ENCODE measurements around the gene MSL1.

The MSL1 gene

DNA sequence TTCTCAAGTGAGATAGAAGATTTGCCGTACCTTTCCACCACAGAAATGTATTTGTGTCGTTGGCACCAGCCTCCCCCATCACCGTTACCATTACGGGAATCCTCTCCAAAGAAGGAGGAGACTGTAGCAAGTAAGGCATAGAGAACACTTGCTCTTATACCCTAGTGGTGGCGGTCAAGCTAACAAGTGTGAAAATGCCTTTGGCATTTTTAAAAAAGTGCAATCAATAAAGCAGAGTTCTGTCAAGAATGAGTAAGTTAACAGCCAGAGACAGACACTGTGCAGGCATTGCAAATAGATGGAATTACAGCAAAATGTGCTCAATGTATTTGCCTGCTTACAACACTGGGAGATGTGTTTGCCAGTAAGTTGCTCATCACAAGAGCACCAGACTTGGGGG is 7.7 kb downstream of the MSL1 start:
- Histone ChIP-seq H3K9me3 (ENCODE audit: low read length) (no peaks in the 10 kb centered on the region), H3K79me2 (ENCODE audit: insufficient read depth, low read length) (peaks cover 13% of the 10 kb centered on the region), H3F3A (ENCODE audit: insufficient read depth, low read length) (no peaks in the 10 kb centered on the region), H3K4me2 (ENCODE audit: low read length) (no peak overlapping the region), H3K27me3 (ENCODE audit: insufficient read depth, low read length) (no peaks in the 10 kb centered on the region), H3K27ac (ENCODE audit: low read depth, low read length, poor library complexity, severe bottlenecking) (no peak overlapping the region), H3K9me2 (ENCODE audit: low read depth, low read length) (no peaks in the 10 kb centered on the region), H4K20me1 (ENCODE audit: insufficient read depth, low read length) (no peaks in the 10 kb centered on the region), H3K9ac (ENCODE audit: low read length) (no peak overlapping the region), H2AFZ (ENCODE audit: low read length) (no peak overlapping the region), H3K36me3 (ENCODE audit: insufficient read depth, low read length) (peaks cover 92% of the 10 kb centered on the region), H3K4me3 (ENCODE audit: low read depth, low read length, poor library complexity, severe bottlenecking) (no peak overlapping the region), H3K4me1 (ENCODE audit: insufficient read depth, low read length, severe bottlenecking) (peaks cover 8% of the 10 kb centered on the region)
- TF ChIP-seq EZH2 (IDR thresholded peaks at IDR 0.05; ENCODE audit: borderline replicate concordance, low read length), result no peak
- TF ChIP-seq, protein P1, sequence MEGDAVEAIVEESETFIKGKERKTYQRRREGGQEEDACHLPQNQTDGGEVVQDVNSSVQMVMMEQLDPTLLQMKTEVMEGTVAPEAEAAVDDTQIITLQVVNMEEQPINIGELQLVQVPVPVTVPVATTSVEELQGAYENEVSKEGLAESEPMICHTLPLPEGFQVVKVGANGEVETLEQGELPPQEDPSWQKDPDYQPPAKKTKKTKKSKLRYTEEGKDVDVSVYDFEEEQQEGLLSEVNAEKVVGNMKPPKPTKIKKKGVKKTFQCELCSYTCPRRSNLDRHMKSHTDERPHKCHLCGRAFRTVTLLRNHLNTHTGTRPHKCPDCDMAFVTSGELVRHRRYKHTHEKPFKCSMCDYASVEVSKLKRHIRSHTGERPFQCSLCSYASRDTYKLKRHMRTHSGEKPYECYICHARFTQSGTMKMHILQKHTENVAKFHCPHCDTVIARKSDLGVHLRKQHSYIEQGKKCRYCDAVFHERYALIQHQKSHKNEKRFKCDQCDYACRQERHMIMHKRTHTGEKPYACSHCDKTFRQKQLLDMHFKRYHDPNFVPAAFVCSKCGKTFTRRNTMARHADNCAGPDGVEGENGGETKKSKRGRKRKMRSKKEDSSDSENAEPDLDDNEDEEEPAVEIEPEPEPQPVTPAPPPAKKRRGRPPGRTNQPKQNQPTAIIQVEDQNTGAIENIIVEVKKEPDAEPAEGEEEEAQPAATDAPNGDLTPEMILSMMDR (IDR thresholded peaks at IDR 0.05; ENCODE audit: low read length), result no peak

DNA sequence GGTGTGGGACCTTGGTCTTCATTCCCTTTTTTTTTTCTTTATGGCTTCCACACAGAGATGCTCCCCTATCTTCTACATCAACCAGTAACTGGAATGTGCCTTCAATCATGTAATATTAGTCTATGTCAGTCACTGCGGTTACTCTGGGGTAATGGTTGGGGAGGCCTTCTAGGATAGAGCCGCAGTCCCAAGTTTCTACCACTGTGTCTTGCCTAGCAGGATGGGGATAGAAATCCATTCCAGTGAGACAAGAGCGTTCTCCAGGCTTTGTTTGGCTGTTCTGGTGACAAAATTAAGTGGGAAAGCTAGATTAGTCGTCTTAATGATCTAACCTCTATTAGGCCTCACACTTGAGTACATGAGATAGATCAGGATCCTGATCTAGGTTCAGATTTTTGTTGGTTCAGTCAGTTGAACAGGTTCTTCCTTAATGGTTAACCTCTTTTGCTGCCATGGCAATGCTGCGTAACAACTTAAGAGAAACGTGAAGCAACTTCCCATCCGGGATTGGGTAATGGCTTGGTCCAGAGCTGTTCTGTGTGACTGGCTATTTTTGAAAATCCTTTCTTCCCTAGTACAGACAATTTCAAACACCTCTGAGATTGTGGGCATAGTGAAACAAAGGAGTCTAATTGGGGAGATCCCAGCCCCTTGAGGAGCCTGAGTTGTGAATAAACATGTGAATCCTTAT is 8.7 kb downstream of the MSL1 start:
- no peak overlapping the region for H3K27ac ChIP-seq (ENCODE audit: low read depth, low read length, poor library complexity, severe bottlenecking)
- H3K27me3 ChIP-seq (ENCODE audit: insufficient read depth, low read length), result no peaks in the 10 kb centered on the region
- H3K4me3 ChIP-seq (ENCODE audit: low read depth, low read length, poor library complexity, severe bottlenecking), result no peak overlapping the region
- H3K4me1 ChIP-seq (ENCODE audit: insufficient read depth, low read length, severe bottlenecking), result no peaks in the 10 kb centered on the region
- TF ChIP-seq, protein P1 (IDR thresholded peaks at IDR 0.05; ENCODE audit: low read length), result no peak
- no peak for TF ChIP-seq EZH2 (IDR thresholded peaks at IDR 0.05; ENCODE audit: borderline replicate concordance, low read length)
- H4K20me1 ChIP-seq (ENCODE audit: insufficient read depth, low read length), result no peaks in the 10 kb centered on the region
- no peaks in the 10 kb centered on the region for H3F3A ChIP-seq (ENCODE audit: insufficient read depth, low read length)
- peaks cover 99% of the 10 kb centered on the region for H3K36me3 ChIP-seq (ENCODE audit: insufficient read depth, low read length)
- no peaks in the 10 kb centered on the region for H3K9me3 ChIP-seq (ENCODE audit: low read length)
- no peak overlapping the region for H3K4me2 ChIP-seq (ENCODE audit: low read length)
- no peaks in the 10 kb centered on the region for H3K9me2 ChIP-seq (ENCODE audit: low read depth, low read length)
- H3K9ac ChIP-seq (ENCODE audit: low read length), result no peak overlapping the region
- H3K79me2 ChIP-seq (ENCODE audit: insufficient read depth, low read length), result peaks cover 3% of the 10 kb centered on the region; the same call in 1 of the 2 replicates
- no peak overlapping the region for H2AFZ ChIP-seq (ENCODE audit: low read length)

- peaks cover 3% of the 10 kb centered on the region for H3K4me1 ChIP-seq (ENCODE audit: insufficient read depth, low read length, severe bottlenecking)
Measured at GRCh38 chr17:40134184-40134583, 12.4 kb downstream of the MSL1 start.

More at GRCh38 chr17:40134184-40134583, 12.4 kb downstream of the MSL1 start:
- H3F3A ChIP-seq (ENCODE audit: insufficient read depth, low read length), result 0 out of 2 replicates have a peak, but pooled peaks cover 2% of the 10 kb centered on the region
- TF ChIP-seq EZH2 (IDR thresholded peaks at IDR 0.05; ENCODE audit: borderline replicate concordance, low read length), result no peak
- TF ChIP-seq, protein P1 (IDR thresholded peaks at IDR 0.05; ENCODE audit: low read length), result no peak
- no peaks in the 10 kb centered on the region for H3K27me3 ChIP-seq (ENCODE audit: insufficient read depth, low read length)
- H4K20me1 ChIP-seq (ENCODE audit: insufficient read depth, low read length), result no peaks in the 10 kb centered on the region
- H3K9me3 ChIP-seq (ENCODE audit: low read length), result no peaks in the 10 kb centered on the region
- H3K9ac ChIP-seq (ENCODE audit: low read length), result no peak overlapping the region
- H2AFZ ChIP-seq (ENCODE audit: low read length), result no peak overlapping the region
- peaks cover 81% of the 10 kb centered on the region for H3K36me3 ChIP-seq (ENCODE audit: insufficient read depth, low read length)
- H3K4me2 ChIP-seq (ENCODE audit: low read length), result no peak overlapping the region
- no peak overlapping the region for H3K4me3 ChIP-seq (ENCODE audit: low read depth, low read length, poor library complexity, severe bottlenecking)
- H3K9me2 ChIP-seq (ENCODE audit: low read depth, low read length), result no peaks in the 10 kb centered on the region
- no peak overlapping the region for H3K27ac ChIP-seq (ENCODE audit: low read depth, low read length, poor library complexity, severe bottlenecking)
- H3K79me2 ChIP-seq (ENCODE audit: insufficient read depth, low read length), result peaks cover 5% of the 10 kb centered on the region
